Keratinocyte (primary cell): ENCODE measurements around the gene TNKS1BP1. TPM values are rescaled to one million over a fixed set of nuclear protein-coding genes. Genes with fewer than 3 reads are reported as not detected.

Experiments
- DNase-seq: peaks from one replicate; pipeline ENCODE4 v3.0.0-alpha.2; 2011; ENCODE audit warnings: low read depth, missing footprints, low spot score
- FAIRE-seq: peaks from 2 replicates; lab custom pipeline; 2011; peaks lifted over from hg19 to GRCh38; lab: Jason Lieb, UNC
- H2AFZ ChIP-seq: 2 replicates; pipeline ENCODE4 v1.6.0; 2012; ENCODE audit warnings: low read length, control low read depth, inconsistent platforms; ENCODE audit not compliant: control insufficient read depth
- H3K27ac ChIP-seq: 2 replicates; pipeline ENCODE4 v1.5.1; 2011; ENCODE audit warnings: low read length; ENCODE audit not compliant: control insufficient read depth, insufficient read depth
- H3K27me3 ChIP-seq: 3 replicates; pipeline ENCODE4 v1.6.0; 2011; ENCODE audit warnings: low read length; ENCODE audit not compliant: control insufficient read depth, insufficient read depth; ENCODE audit errors: extremely low read depth
- H3K36me3 ChIP-seq, 2 experiments: 2 replicates in 1 of 2; 3 replicates in 1 of 2; pipeline ENCODE4 v1.5.1; 2011; ENCODE audit warnings: low read length in 2 of 2, mild to moderate bottlenecking in 1 of 2; ENCODE audit not compliant: control insufficient read depth in 2 of 2, insufficient read depth in 2 of 2; ENCODE audit errors: extremely low read depth in 1 of 2
- H3K4me1 ChIP-seq: 3 replicates; pipeline ENCODE4 v1.5.1; 2011; ENCODE audit warnings: low read length; ENCODE audit not compliant: control insufficient read depth, insufficient read depth; ENCODE audit errors: extremely low read depth
- H3K4me2 ChIP-seq: 3 replicates; pipeline ENCODE4 v1.6.0; 2011; ENCODE audit warnings: low read depth, low read length; ENCODE audit not compliant: control insufficient read depth, insufficient read depth; ENCODE audit errors: extremely low read depth
- H3K4me3 ChIP-seq, 3 experiments: fragments of 200-600 bp in 1 of 3; sonication (generic) in 1 of 3; 2 replicates in 2 of 3; 3 replicates in 1 of 3; pipeline ENCODE4 v1.5.1; 2011 to 2016; ENCODE audit warnings: low read length in 3 of 3, mild to moderate bottlenecking in 3 of 3, control low read depth in 2 of 3, inconsistent platforms in 1 of 3, low read depth in 1 of 3, mixed read lengths in 1 of 3, mixed run types in 1 of 3, moderate library complexity in 1 of 3; ENCODE audit not compliant: control insufficient read depth in 2 of 3, insufficient read depth in 2 of 3; ENCODE audit errors: extremely low read depth in 1 of 3
- H3K79me2 ChIP-seq: 2 replicates; pipeline ENCODE4 v1.6.0; 2012; ENCODE audit warnings: low read length; ENCODE audit not compliant: control insufficient read depth, insufficient read depth
- H3K9ac ChIP-seq: 3 replicates; pipeline ENCODE4 v1.6.0; 2011; ENCODE audit warnings: low read length; ENCODE audit not compliant: control insufficient read depth, insufficient read depth; ENCODE audit errors: extremely low read depth
- H3K9me1 ChIP-seq: 3 replicates; pipeline ENCODE4 v1.6.0; 2011; ENCODE audit warnings: low read length; ENCODE audit not compliant: control insufficient read depth, insufficient read depth; ENCODE audit errors: extremely low read depth
- H3K9me3 ChIP-seq: 2 replicates; pipeline ENCODE4 v1.5.1; 2012; ENCODE audit warnings: low read depth, low read length; ENCODE audit not compliant: control insufficient read depth
- H4K20me1 ChIP-seq: 3 replicates; pipeline ENCODE4 v1.6.0; 2011; ENCODE audit warnings: low read length; ENCODE audit not compliant: control insufficient read depth, insufficient read depth; ENCODE audit errors: extremely low read depth
- EZH2 ChIP-seq: IDR thresholded peaks from one replicate; pipeline ENCODE4 v1.6.1; 2012; ENCODE audit warnings: inconsistent platforms, mild to moderate bottlenecking, low read length, moderate library complexity
- dilution Hi-C: fragments of 300-500 bp; cut with MboI; formaldehyde crosslinking; loops from one replicate; pipeline ENCODE4 v1.7.0; 2020; ENCODE audit warnings: low sequenced_read_pairs; ENCODE audit not compliant: extremely low pct_ligation_motif_present
- polyA plus RNA-seq, 5 experiments: library from polyadenylated mRNA; depleted of rRNA in 3 of 5; stranded (reverse) in 3 of 5; stranded (forward) in 1 of 5; unstranded in 1 of 5; fragments of >200 nt; gene quantifications; 1 replicate in 1 of 5; 2 replicates in 3 of 5; 3 replicates in 1 of 5; pipeline versions ENCODE4 v1.2.1 to v1.2.3, GENCODE V29; 2011 to 2012; ENCODE audit warnings: missing spikeins in 2 of 5, low read depth in 1 of 5, low replicate concordance in 1 of 5
- TF ChIP-seq, protein P1 (sequence below), 3 experiments: IDR thresholded peaks in 1 of 3; conservative IDR thresholded peaks in 1 of 3; optimal IDR thresholded peaks in 1 of 3; 2 replicates in 2 of 3; 3 replicates in 1 of 3; pipeline versions ENCODE3 to v1.5.1; 2011; ENCODE audit warnings: low read length in 3 of 3, mild to moderate bottlenecking in 3 of 3, moderate library complexity in 2 of 3, control low read depth in 1 of 3, inconsistent platforms in 1 of 3; ENCODE audit not compliant: insufficient read depth in 2 of 3; ENCODE audit errors: extremely low read depth in 1 of 3

The TNKS1BP1 gene
- polyA plus RNA-seq, 1 donor (not counting 4 experiments of a cell fraction or from before 2014, with no cell fraction given), result 88.3 TPM

DNA sequence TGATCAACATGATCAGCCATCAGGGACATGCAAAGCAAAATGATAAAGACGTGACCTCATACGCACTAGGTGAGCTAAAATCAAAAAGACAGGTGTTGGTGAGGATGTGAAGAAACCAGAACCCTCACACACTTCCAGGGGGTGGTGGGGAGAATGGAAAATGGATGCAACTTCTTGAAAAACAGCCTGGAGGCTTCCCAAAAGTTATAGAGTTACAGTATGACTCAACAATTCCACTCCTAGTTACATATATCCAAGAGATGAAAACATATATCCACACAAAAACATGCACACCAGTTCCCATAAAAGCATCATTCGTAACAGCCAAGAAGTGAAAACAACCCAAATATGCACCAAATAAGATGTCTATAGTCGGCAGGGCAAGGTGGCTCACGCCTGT, 45.6 kb downstream of the TNKS1BP1 start:
- FAIRE-seq (no peak), DNase-seq (no peak)
- Histone ChIP-seq H3K27me3 (no peaks in the 10 kb centered on the region), H3K79me2 (no peaks in the 10 kb centered on the region), H3K36me3 (no peaks in the 10 kb centered on the region), H2AFZ (no peak overlapping the region), H3K9ac (no peak overlapping the region), H3K4me2 (peak overlapping the region; percentile 4), H3K9me1 (no peaks in the 10 kb centered on the region), H3K4me3 (no peak overlapping the region), H3K4me1 (peaks cover 36% of the 10 kb centered on the region), H4K20me1 (no peaks in the 10 kb centered on the region), H3K27ac (peak overlapping the region; percentile 65), H3K9me3 (no peaks in the 10 kb centered on the region)
- dilution Hi-C loops, result loop anchor here (25.0 kb wide), 1 partner anchor 442 kb away; no protein-coding TSS in a partner anchor
- no peak for TF ChIP-seq EZH2
- TF ChIP-seq, protein P1, sequence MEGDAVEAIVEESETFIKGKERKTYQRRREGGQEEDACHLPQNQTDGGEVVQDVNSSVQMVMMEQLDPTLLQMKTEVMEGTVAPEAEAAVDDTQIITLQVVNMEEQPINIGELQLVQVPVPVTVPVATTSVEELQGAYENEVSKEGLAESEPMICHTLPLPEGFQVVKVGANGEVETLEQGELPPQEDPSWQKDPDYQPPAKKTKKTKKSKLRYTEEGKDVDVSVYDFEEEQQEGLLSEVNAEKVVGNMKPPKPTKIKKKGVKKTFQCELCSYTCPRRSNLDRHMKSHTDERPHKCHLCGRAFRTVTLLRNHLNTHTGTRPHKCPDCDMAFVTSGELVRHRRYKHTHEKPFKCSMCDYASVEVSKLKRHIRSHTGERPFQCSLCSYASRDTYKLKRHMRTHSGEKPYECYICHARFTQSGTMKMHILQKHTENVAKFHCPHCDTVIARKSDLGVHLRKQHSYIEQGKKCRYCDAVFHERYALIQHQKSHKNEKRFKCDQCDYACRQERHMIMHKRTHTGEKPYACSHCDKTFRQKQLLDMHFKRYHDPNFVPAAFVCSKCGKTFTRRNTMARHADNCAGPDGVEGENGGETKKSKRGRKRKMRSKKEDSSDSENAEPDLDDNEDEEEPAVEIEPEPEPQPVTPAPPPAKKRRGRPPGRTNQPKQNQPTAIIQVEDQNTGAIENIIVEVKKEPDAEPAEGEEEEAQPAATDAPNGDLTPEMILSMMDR (optimal IDR thresholded peaks at IDR 0.05 in 1 of 3, IDR thresholded peaks at IDR 0.05 in 1 of 3, conservative IDR thresholded peaks at IDR 0.05 in 1 of 3; ENCODE audit: extremely low read depth in 1 of 3, insufficient read depth in 2 of 3, low read length in 3 of 3), result no peak

DNA sequence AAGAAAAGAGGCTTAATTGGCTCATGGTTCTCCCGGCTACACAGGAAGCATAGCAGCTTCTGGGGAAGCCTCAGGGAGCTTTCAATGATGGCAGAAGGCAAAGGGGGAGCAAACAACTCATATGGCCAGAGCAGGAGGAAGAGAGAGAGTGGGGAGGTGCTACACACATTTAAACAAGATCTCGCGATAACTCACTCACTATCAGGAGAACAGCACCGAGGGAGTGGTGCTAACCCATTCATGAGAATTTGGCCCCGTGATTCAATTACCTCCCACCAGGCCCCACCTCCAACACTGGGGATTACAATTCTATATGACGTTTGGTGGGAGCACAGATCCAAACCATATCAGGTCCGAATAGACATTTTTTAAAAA, 46.0 kb downstream of the TNKS1BP1 start:
- H3K4me1 ChIP-seq, result peaks cover 40% of the 10 kb centered on the region
- H3K79me2 ChIP-seq, result no peaks in the 10 kb centered on the region
- no peak overlapping the region for H2AFZ ChIP-seq
- H3K9me3 ChIP-seq, result no peaks in the 10 kb centered on the region
- dilution Hi-C loops, result loop anchor here (25.0 kb wide), 1 partner anchor 441 kb away; no protein-coding TSS in a partner anchor
- TF ChIP-seq, protein P1 (optimal IDR thresholded peaks at IDR 0.05 in 1 of 3, IDR thresholded peaks at IDR 0.05 in 1 of 3, conservative IDR thresholded peaks at IDR 0.05 in 1 of 3; ENCODE audit: extremely low read depth in 1 of 3, insufficient read depth in 2 of 3, low read length in 3 of 3), result no peak
- no peak for TF ChIP-seq EZH2
- no peak overlapping the region for H3K4me3 ChIP-seq
- H3K27ac ChIP-seq, result peak overlapping the region; percentile 65
- no peaks in the 10 kb centered on the region for H4K20me1 ChIP-seq
- DNase-seq (no peak), FAIRE-seq (no peak)
- H3K9me1 ChIP-seq, result no peaks in the 10 kb centered on the region
- H3K4me2 ChIP-seq, result peak overlapping the region; percentile 4
- H3K36me3 ChIP-seq, result no peaks in the 10 kb centered on the region
- H3K9ac ChIP-seq, result no peak overlapping the region
- H3K27me3 ChIP-seq, result no peaks in the 10 kb centered on the region
